GM23248 (cell line): ENCODE results near the gene LRRC3. TPM values are rescaled to one million over a fixed set of nuclear protein-coding genes. Genes with fewer than 3 reads are reported as not detected.

ENCODE experiments used
- DNase-seq: peaks from one replicate; pipeline ENCODE4 v3.0.0-alpha.2; 2015
- H2AFZ ChIP-seq: fragments of 200-600 bp; sonication (generic); 2 replicates; pipeline ENCODE4 v1.6.1; 2016; ENCODE audit warnings: antibody characterized with exemption
- H3F3A ChIP-seq: fragments of 200-600 bp; sonication (generic); 2 replicates; pipeline ENCODE4 v1.6.1; 2016; ENCODE audit warnings: mild to moderate bottlenecking, antibody characterized with exemption, mixed run types; ENCODE audit not compliant: insufficient read depth
- H3K27ac ChIP-seq: fragments of 200-600 bp; sonication (generic); 2 replicates; pipeline ENCODE4 v1.5.1; 2016; ENCODE audit warnings: mild to moderate bottlenecking
- H3K27me3 ChIP-seq: fragments of 200-600 bp; sonication (generic); replicated peaks from 2 replicates; pipeline ENCODE4 v1.6.1; 2016; ENCODE audit warnings: mild to moderate bottlenecking; ENCODE audit not compliant: insufficient read depth
- H3K36me3 ChIP-seq: fragments of 200-600 bp; sonication (generic); 2 replicates; pipeline ENCODE4 v1.6.1; 2016; ENCODE audit warnings: low read depth, mild to moderate bottlenecking
- H3K4me1 ChIP-seq: fragments of 200-600 bp; sonication (generic); 2 replicates; pipeline ENCODE4 v1.6.1; 2016; ENCODE audit warnings: mild to moderate bottlenecking; ENCODE audit not compliant: insufficient read depth
- H3K4me2 ChIP-seq: fragments of 200-600 bp; sonication (generic); one replicate; pipeline ENCODE4 v1.6.1; 2016; ENCODE audit warnings: mild to moderate bottlenecking; ENCODE audit not compliant: unreplicated experiment
- H3K4me3 ChIP-seq: fragments of 200-600 bp; sonication (generic); 2 replicates; pipeline ENCODE4 v1.5.1; 2016; ENCODE audit warnings: mild to moderate bottlenecking
- H3K79me2 ChIP-seq: fragments of 200-600 bp; sonication (generic); 2 replicates; pipeline ENCODE4 v1.6.1; 2016; ENCODE audit warnings: mild to moderate bottlenecking; ENCODE audit not compliant: insufficient read depth
- H3K9ac ChIP-seq: fragments of 200-600 bp; sonication (generic); 2 replicates; pipeline ENCODE4 v1.6.1; 2016; ENCODE audit warnings: mild to moderate bottlenecking
- H3K9me2 ChIP-seq: fragments of 200-600 bp; sonication (generic); 2 replicates; pipeline ENCODE4 v1.6.1; 2016; ENCODE audit warnings: mixed run types, mild to moderate bottlenecking, moderate library complexity; ENCODE audit not compliant: insufficient read depth
- H3K9me3 ChIP-seq: fragments of 200-600 bp; sonication (generic); one replicate; pipeline ENCODE4 v1.6.1; 2017; ENCODE audit warnings: low read depth
- H4K20me1 ChIP-seq: fragments of 200-600 bp; sonication (generic); 2 replicates; pipeline ENCODE4 v1.6.0; 2016; ENCODE audit not compliant: insufficient read depth
- EZH2 ChIP-seq: fragments of 200-600 bp; sonication (generic); IDR thresholded peaks from 2 replicates; pipeline ENCODE4 v1.6.1; 2018; ENCODE audit warnings: antibody characterized with exemption, mild to moderate bottlenecking; ENCODE audit not compliant: insufficient read depth, poor library complexity, severe bottlenecking
- EZH2phosphoT487 ChIP-seq: fragments of 200-600 bp; sonication (generic); IDR thresholded peaks from 2 replicates; pipeline ENCODE4 v1.6.1; 2018; ENCODE audit warnings: antibody characterized with exemption, moderate library complexity, mild to moderate bottlenecking, low read depth; ENCODE audit not compliant: insufficient read depth
- WGBS, 2 experiments: methylation state at CpG; one replicate each; pipeline ENCODE4 v1.1.6; 2015 to 2017; ENCODE audit warnings: low lambda C conversion rate in 2 of 2, low coverage in 1 of 2; ENCODE audit errors: missing lambda C conversion rate in 2 of 2; 5-methylcytosine and 5-hydroxymethylcytosine counted together
- in situ Hi-C: fragments of 300-500 bp; cut with MboI; formaldehyde crosslinking; loops from 2 replicates; pipeline ENCODE4 v1.15.0; 2020
- polyA plus RNA-seq: library from polyadenylated mRNA; unstranded; fragments of >200 nt; fragmentation: Nextera tagmentation; extraction: Ambion mirVana; gene quantifications from 2 replicates; pipeline ENCODE4 v1.2.1, GENCODE V29; 2016
- total RNA-seq: library from RNA; depleted of rRNA; stranded (reverse); fragments of >200 nt; shearing (Covaris generic); gene quantifications from 2 replicates; pipeline ENCODE4 v1.2.3, GENCODE V29; 2014

The LRRC3 gene
- total and polyA plus RNA-seq, 2 experiments from 2014 or later, result 0.29 to 0.32 TPM

GRCh38 chr21:44471996-44472395 lies 16.7 kb downstream of the LRRC3 start:
- WGBS, 2 experiments, result 39 to 47% methylated on average over 6 of the region's 6 CpGs
- no peak for DNase-seq
- H3K79me2 ChIP-seq, result no peaks in the 10 kb centered on the region
- no peaks in the 10 kb centered on the region for H3K9me3 ChIP-seq
- no peak overlapping the region for H3K4me2 ChIP-seq
- H3K27ac ChIP-seq, result no peak overlapping the region
- H3K36me3 ChIP-seq, result no peaks in the 10 kb centered on the region
- no peak overlapping the region for H3K9ac ChIP-seq
- H3K27me3 ChIP-seq, result no peaks in the 10 kb centered on the region; the same call in 1 of the 2 replicates
- no peak overlapping the region for H2AFZ ChIP-seq
- H3K4me3 ChIP-seq, result no peak overlapping the region
- no peaks in the 10 kb centered on the region for H3K4me1 ChIP-seq
- H3K9me2 ChIP-seq, result no peaks in the 10 kb centered on the region
- TF ChIP-seq EZH2 (no peak), EZH2phosphoT487 (no peak)
- in situ Hi-C loops, result loop anchor here (10.0 kb wide), 1 partner anchor 57 kb away; no protein-coding TSS in a partner anchor
- H3F3A ChIP-seq, result no peaks in the 10 kb centered on the region
- H4K20me1 ChIP-seq, result no peaks in the 10 kb centered on the region

DNA sequence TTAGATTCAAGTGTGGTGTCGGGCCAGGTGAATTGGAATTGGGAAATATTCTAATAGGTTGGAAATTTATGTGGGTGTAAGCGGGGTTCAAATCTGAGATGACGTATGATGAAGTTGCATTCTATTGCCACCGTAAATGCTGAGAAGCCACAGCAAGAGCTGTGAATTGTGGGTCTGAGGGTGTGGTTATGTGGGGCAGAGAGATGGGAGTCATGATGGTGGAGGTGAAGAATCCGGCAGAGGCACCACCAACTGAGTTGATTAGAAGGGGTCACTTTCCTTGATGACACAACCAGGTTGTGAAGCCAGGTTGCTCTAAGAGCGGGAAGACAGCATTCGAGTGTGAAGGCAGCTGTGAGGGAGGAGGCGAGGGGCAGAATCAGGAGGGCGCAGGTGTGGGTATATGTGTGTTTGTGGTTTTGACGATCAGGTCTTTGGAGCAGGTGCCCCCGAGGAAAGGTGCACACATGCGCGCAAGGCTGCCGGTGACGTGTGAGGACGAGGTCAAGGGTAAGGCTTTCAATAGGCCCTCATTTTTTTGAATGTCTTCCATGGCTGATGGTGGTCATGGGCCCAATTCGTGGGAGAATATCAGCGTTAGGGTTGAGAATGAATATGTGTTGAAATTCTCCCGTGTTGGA lies 18.7 kb downstream of the LRRC3 start:
- 69 to 70% methylated on average over 19 of the region's 19 CpGs for WGBS, 2 experiments
- Histone ChIP-seq H3K27me3 (no peaks in the 10 kb centered on the region; the same call in 1 of the 2 replicates), H4K20me1 (no peaks in the 10 kb centered on the region), H3K9me2 (no peaks in the 10 kb centered on the region), H3K9ac (no peak overlapping the region), H2AFZ (no peak overlapping the region), H3K79me2 (no peaks in the 10 kb centered on the region), H3F3A (no peaks in the 10 kb centered on the region), H3K36me3 (no peaks in the 10 kb centered on the region), H3K4me3 (no peak overlapping the region), H3K27ac (no peak overlapping the region), H3K4me1 (no peaks in the 10 kb centered on the region), H3K9me3 (no peaks in the 10 kb centered on the region), H3K4me2 (no peak overlapping the region)
- no peak for DNase-seq
- TF ChIP-seq EZH2phosphoT487, result no peak
- no peak for TF ChIP-seq EZH2
- in situ Hi-C loops, result loop anchor here (10.0 kb wide), 1 partner anchor 59 kb away; no protein-coding TSS in a partner anchor

GRCh38 chr21:44475266-44475845 lies 20.0 kb downstream of the LRRC3 start:
- no peak overlapping the region for H3K27ac ChIP-seq
- H3K9ac ChIP-seq, result no peak overlapping the region
- no peaks in the 10 kb centered on the region; the same call in 1 of the 2 replicates for H3K27me3 ChIP-seq
- H3F3A ChIP-seq, result no peaks in the 10 kb centered on the region
- in situ Hi-C loops, result loop anchor here (10.0 kb wide), 1 partner anchor 61 kb away; no protein-coding TSS in a partner anchor
- no peak overlapping the region for H3K4me3 ChIP-seq
- no peaks in the 10 kb centered on the region for H3K9me3 ChIP-seq
- 76 to 77% methylated on average over 17 of the region's 17 CpGs for WGBS, 2 experiments
- no peaks in the 10 kb centered on the region for H3K9me2 ChIP-seq
- H2AFZ ChIP-seq, result no peak overlapping the region
- TF ChIP-seq EZH2 (no peak), EZH2phosphoT487 (no peak)
- no peaks in the 10 kb centered on the region for H3K36me3 ChIP-seq
- no peaks in the 10 kb centered on the region for H4K20me1 ChIP-seq
- DNase-seq, result no peak
- H3K4me1 ChIP-seq, result no peaks in the 10 kb centered on the region
- no peak overlapping the region for H3K4me2 ChIP-seq
- H3K79me2 ChIP-seq, result no peaks in the 10 kb centered on the region

DNA sequence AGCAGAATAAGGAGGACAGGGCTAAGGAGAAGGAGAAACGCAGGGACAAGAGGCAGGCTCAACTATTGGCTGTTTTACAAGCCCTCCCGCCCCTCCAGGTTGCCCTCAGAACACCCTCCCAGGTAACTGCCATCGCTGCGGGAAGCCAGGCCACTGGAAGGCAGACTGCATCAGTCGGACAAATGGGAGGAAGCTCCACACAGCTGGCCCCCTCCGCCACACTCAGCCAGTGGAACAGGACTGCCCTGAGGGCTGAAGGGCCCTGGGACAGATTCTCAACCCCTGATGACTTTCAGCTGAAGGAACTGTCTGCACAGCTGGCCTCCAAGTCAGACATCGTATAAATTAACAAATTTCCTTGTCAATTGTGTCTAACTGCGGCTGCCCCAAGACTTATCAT lies 21.8 kb downstream of the LRRC3 start:
- Histone ChIP-seq H3F3A (no peaks in the 10 kb centered on the region), H3K27ac (no peak overlapping the region), H3K4me1 (no peaks in the 10 kb centered on the region), H3K9me3 (no peaks in the 10 kb centered on the region), H3K36me3 (no peaks in the 10 kb centered on the region), H3K79me2 (no peaks in the 10 kb centered on the region), H3K27me3 (no peaks in the 10 kb centered on the region; the same call in 1 of the 2 replicates), H3K4me2 (no peak overlapping the region), H2AFZ (no peak overlapping the region), H3K4me3 (no peak overlapping the region), H3K9ac (no peak overlapping the region), H3K9me2 (no peaks in the 10 kb centered on the region), H4K20me1 (no peaks in the 10 kb centered on the region)
- in situ Hi-C loops, result loop anchor here (10.0 kb wide), 1 partner anchor 62 kb away; no protein-coding TSS in a partner anchor
- 55 to 67% methylated on average over 8 of the region's 8 CpGs for WGBS, 2 experiments
- DNase-seq, result no peak
- TF ChIP-seq EZH2, result no peak
